CD8-positive, alpha-beta memory T cell (primary cell): ENCODE data around the gene H6PD. TPM values are rescaled to one million over a fixed set of nuclear protein-coding genes. Genes with fewer than 3 reads are reported as not detected.

Source experiments
- CTCF ChIA-PET: fragments of 350-600 bp; sonication (Branson Sonifier 250); formaldehyde crosslinking; loops from one replicate; lab custom pipeline; 2021; ENCODE audit warnings: antibody characterized with exemption; lab: Charles Lee
- POLR2A ChIA-PET: fragments of 350-600 bp; sonication (Branson Sonifier 250); formaldehyde crosslinking; loops from one replicate; lab custom pipeline; 2021; ENCODE audit warnings: antibody characterized with exemption; lab: Charles Lee
- DNase-seq, 5 donors: peaks; one replicate each; pipeline versions ENCODE4 v3.0.0 to v3.0.0-alpha.2; 2020 to 2022; ENCODE audit warnings: mixed read lengths in 1 of 5
- H3K27ac ChIP-seq: one replicate; pipeline ENCODE4 v1.7.0; 2013; ENCODE audit warnings: low read depth, mild to moderate bottlenecking, low read length, moderate library complexity
- H3K27me3 ChIP-seq: 2 replicates; pipeline ENCODE4 v1.7.0; 2013; ENCODE audit warnings: low read length, mild to moderate bottlenecking; ENCODE audit not compliant: insufficient read depth, poor library complexity, severe bottlenecking
- H3K36me3 ChIP-seq: 2 replicates; pipeline ENCODE4 v1.7.0; 2013; ENCODE audit warnings: mild to moderate bottlenecking, low read length, moderate library complexity; ENCODE audit not compliant: insufficient read depth
- H3K4me1 ChIP-seq: 2 replicates; pipeline ENCODE4 v1.7.0; 2013; ENCODE audit warnings: mild to moderate bottlenecking, low read length, moderate library complexity; ENCODE audit not compliant: insufficient read depth
- H3K4me3 ChIP-seq: 2 replicates; pipeline ENCODE4 v1.7.0; 2013; ENCODE audit warnings: mild to moderate bottlenecking, low read length
- H3K9me3 ChIP-seq: 2 replicates; pipeline ENCODE4 v1.7.0; 2013; ENCODE audit warnings: mild to moderate bottlenecking, low read length
- H3K27ac Mint-ChIP-seq, 8 donors: one replicate each; pipeline ENCODE4 v1.8.0; 2020 to 2021; ENCODE audit warnings: mixed read lengths in 8 of 8, mild to moderate bottlenecking in 6 of 8, inconsistent platforms in 3 of 8, moderate library complexity in 3 of 8
- H3K27me3 Mint-ChIP-seq, 2 donors: one replicate each; pipeline ENCODE4 v1.8.0; 2020 to 2021; ENCODE audit warnings: mixed read lengths in 2 of 2, mild to moderate bottlenecking in 1 of 2, moderate library complexity in 1 of 2
- H3K36me3 Mint-ChIP-seq, 3 donors: one replicate each; pipeline ENCODE4 v1.8.0; 2020 to 2021; ENCODE audit warnings: mixed read lengths in 3 of 3, inconsistent platforms in 1 of 3, mild to moderate bottlenecking in 1 of 3
- H3K4me1 Mint-ChIP-seq, 3 donors: one replicate each; pipeline ENCODE4 v1.8.0; 2020 to 2021; ENCODE audit warnings: mixed read lengths in 3 of 3, inconsistent platforms in 1 of 3, mild to moderate bottlenecking in 1 of 3
- H3K4me3 Mint-ChIP-seq, 7 donors: one replicate each; pipeline ENCODE4 v1.8.0; 2020 to 2021; ENCODE audit warnings: mixed read lengths in 7 of 7, mild to moderate bottlenecking in 6 of 7, moderate library complexity in 4 of 7, inconsistent platforms in 2 of 7
- H3K9me3 Mint-ChIP-seq, 5 donors: one replicate each; pipeline ENCODE4 v1.8.0; 2020 to 2022; ENCODE audit warnings: mixed read lengths in 5 of 5, mild to moderate bottlenecking in 3 of 5, moderate library complexity in 2 of 5, inconsistent platforms in 1 of 5
- polyA plus RNA-seq: library from polyadenylated mRNA; unstranded; fragments of 300-500 nt; fragmentation: Illumina TruSeq; gene quantifications from one replicate; pipeline ENCODE4 v1.2.3, GENCODE V29; 2021
- total RNA-seq, 2 experiments: library from RNA; stranded (reverse); gene quantifications; one replicate each; pipeline ENCODE4 v1.2.3, GENCODE V29; 2021

The H6PD gene
- total and polyA plus RNA-seq, 3 experiments from 2014 or later: 7.8 to 11.6 (median 7.9) TPM

DNA sequence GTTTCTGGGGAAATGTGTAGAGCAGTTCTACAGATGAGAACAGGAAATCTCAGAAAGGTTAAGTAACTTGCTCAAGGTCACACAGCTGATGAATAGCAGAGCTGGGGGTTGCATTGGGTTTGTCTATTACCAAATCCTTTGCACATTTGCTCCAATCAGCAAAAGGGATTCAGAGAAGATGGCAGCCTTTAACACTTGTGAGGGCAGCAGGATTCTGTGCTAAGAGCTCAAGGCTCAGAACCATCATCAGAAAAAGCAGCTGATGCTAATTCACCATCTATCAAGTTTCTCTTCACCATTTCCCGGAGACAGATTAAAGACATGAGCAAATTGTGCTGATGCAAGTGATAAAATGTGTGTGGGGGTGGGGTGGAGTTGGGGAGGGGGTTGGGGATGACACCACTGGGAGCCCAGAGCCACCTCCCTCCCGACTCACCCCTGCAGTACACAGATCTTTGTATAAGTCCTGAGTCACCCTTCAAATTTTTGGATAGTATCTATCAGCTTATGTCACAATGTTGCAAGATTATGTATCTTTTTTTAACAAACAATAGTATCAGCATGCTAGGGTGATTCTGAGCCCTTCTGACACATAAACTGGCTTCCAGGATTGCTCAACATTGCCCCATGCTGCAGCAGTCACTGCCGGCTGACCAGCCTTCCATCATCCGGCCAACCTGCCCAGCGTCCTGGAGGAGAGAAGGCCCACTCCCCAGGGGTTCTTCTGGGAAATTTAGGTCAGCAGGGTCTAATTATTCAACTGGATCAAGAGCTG is 55.3 kb downstream of the H6PD start:
- Mint-ChIP-seq H3K27me3 (peaks cover 0 to 3% of the 10 kb centered on the region in 2 donors), H3K4me3 (peak overlapping the region in 2 of 7 donors; percentile 12 to 57), H3K4me1 (peaks cover 11 to 28% (median 21%) of the 10 kb centered on the region in 3 donors), H3K27ac (peak overlapping the region in 1 of 8 donors; percentile 40), H3K36me3 (peaks cover 0 to 5% (median 0%) of the 10 kb centered on the region in 3 donors), H3K9me3 (peaks cover 6 to 32% (median 24%) of the 10 kb centered on the region in 5 donors)
- no peaks in the 10 kb centered on the region for H3K27me3 ChIP-seq
- DNase-seq: no peak
- peaks cover 6% of the 10 kb centered on the region for H3K9me3 ChIP-seq
- H3K4me1 ChIP-seq: peaks cover 23% of the 10 kb centered on the region
- H3K27ac ChIP-seq: no peak overlapping the region
- H3K36me3 ChIP-seq: no peaks in the 10 kb centered on the region
- POLR2A ChIA-PET: interaction anchor here (0.8 to 1.4 kb wide), 3 partner anchors 166 to 203 kb away, joined by 3 read pairs; no protein-coding TSS in a partner anchor
- H3K4me3 ChIP-seq: no peak overlapping the region
- CTCF ChIA-PET: interaction anchor here (0.8 to 4.1 kb wide), 19 partner anchors 14 to 300 kb away, joined by 3 to 54 read pairs (median 5); no protein-coding TSS in a partner anchor

DNA sequence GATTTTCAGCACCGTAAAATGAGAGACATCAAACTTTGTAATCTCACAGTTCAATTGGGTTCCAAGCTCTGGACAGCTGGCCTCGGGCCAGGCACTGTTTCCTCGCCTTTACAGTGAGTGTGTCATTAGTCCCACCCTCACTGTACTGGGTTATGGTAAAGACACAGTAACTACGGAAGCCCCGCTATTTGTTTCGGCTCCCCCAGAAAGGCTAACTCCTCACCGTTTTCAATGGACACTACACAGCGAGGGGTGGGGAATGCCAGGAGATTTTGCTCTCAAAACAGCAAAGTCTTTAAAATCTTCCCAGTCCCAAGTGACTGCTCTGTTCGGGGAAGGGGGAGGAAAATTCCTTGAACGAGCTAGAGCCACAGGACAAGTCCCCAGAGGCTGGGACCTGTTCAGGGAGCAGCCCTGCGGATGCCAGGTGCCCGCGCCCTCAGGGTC is 57.4 kb downstream of the H6PD start:
- POLR2A ChIA-PET: interaction anchor here (0.6 kb wide), 1 partner anchor 57 kb away, joined by 3 read pairs; no protein-coding TSS in a partner anchor
- CTCF ChIA-PET: interaction anchor here (0.9 to 4.1 kb wide), 4 partner anchors 25 to 200 kb away, joined by 3 to 54 read pairs (median 27); no protein-coding TSS in a partner anchor
- Mint-ChIP-seq H3K4me1 (peaks cover 2 to 22% (median 13%) of the 10 kb centered on the region in 3 donors), H3K9me3 (peaks cover 6 to 18% (median 15%) of the 10 kb centered on the region in 5 donors), H3K36me3 (no peaks in the 10 kb centered on the region), H3K27ac (peak overlapping the region in 2 of 8 donors; percentile 36 to 43), H3K4me3 (peak overlapping the region; percentile 64 to 87 (median 79)), H3K27me3 (peaks cover 0 to 3% of the 10 kb centered on the region in 2 donors)
- no peak for DNase-seq
- Histone ChIP-seq H3K9me3 (peaks cover 6% of the 10 kb centered on the region), H3K36me3 (no peaks in the 10 kb centered on the region), H3K4me1 (peaks cover 26% of the 10 kb centered on the region), H3K4me3 (no peak overlapping the region), H3K27me3 (no peaks in the 10 kb centered on the region), H3K27ac (no peak overlapping the region)

DNA sequence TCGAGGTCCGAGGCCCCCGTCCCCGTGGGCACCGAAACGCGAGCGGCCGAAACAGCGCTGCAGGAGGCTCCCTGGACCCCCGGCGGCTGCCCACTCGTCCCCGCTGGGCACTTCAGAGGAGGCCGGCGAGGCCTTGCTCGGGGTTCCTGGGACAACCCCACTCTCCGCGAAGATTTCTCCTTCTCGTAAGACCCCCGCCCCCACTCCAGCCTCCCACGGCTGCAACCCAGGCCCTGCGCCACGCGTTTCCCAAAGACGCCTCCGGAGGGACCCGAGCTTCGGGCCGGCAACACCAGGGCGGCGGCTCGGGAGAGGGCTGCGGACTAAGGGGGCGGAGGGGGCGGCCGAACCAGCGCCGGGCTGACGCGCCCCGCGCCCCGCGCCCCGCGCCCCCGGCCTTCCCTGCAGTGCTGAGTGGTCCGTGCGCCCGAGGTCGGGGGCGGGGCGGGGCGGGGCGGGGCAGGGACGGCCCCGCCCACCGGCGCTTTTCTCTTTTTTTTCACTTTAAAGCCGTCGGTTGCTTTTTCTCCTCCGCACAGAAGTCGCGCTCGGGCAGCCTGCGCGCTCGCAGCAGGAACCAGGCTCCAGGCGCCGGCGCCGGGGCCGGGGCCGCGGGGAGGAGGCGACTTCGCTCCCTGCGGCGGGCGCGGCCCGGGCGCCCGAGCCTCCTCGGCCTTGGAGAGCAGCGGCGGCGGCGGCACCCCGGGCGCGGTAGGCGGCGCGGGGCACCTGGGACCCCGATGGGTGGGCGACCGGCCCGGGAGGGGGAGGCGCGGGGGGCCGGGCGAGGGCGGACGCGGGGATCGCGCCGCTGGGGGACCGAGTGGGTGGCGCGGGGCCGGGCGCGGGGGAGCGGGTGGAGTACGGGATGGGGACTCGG is 58.0 kb downstream of the H6PD start, which contains the start of gene SPSB1:
Gene SPSB1, plus strand, starts transcription at position 534 of the 880 bp plus-strand sequence. CDS start 62,998 bp downstream, outside the sequence.
- Histone ChIP-seq H3K4me3 (peak within 1 kb of the TSS; percentile 66), H3K9me3 (peaks cover 6% of the 10 kb centered on the region), H3K4me1 (peaks cover 26% of the 10 kb centered on the region), H3K36me3 (no peaks in the 10 kb centered on the region), H3K27me3 (no peaks in the 10 kb centered on the region), H3K27ac (no peak within 1 kb of the TSS)
- peaks cover 0 to 2% of the 10 kb centered on the region in 2 donors for H3K27me3 Mint-ChIP-seq
- H3K4me3 Mint-ChIP-seq: peak within 1 kb of the TSS; percentile 64 to 87 (median 79)
- no peaks in the 10 kb centered on the region for H3K36me3 Mint-ChIP-seq
- peaks cover 6 to 12% (median 10%) of the 10 kb centered on the region in 5 donors for H3K9me3 Mint-ChIP-seq
- DNase-seq: peak; percentile 36 to 70 (median 51)
- ChIA-PET CTCF (interaction anchor here (1.2 to 4.1 kb wide), 3 partner anchors 28 to 199 kb away, joined by 3 to 54 read pairs (median 51); no protein-coding TSS in a partner anchor), POLR2A (interaction anchor here (0.6 kb wide), 1 partner anchor 57 kb away, joined by 3 read pairs; no protein-coding TSS in a partner anchor)
- peak within 1 kb of the TSS in 2 of 8 donors; percentile 36 to 43 for H3K27ac Mint-ChIP-seq
- H3K4me1 Mint-ChIP-seq: peaks cover 4 to 25% (median 13%) of the 10 kb centered on the region in 3 donors

DNA sequence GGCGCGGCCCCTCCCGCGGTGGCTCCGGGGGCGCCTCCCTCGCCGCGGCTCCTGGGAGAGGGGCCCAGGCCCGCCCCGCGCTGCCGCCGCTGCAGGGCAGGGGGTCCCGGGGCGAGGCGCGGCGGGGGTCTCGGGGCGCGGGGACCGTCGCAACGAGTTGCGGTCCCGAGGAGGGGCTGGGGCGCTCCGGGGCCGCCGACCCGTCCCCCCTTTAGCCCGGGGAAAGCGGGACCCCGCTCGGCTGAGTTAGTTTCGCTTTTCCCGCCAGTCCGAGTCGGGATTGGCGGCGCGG is 58.6 kb downstream of the H6PD start:
- POLR2A ChIA-PET: no interaction called here
- H3K4me3 ChIP-seq: no peak overlapping the region
- no peak overlapping the region for H3K27ac ChIP-seq

DNA sequence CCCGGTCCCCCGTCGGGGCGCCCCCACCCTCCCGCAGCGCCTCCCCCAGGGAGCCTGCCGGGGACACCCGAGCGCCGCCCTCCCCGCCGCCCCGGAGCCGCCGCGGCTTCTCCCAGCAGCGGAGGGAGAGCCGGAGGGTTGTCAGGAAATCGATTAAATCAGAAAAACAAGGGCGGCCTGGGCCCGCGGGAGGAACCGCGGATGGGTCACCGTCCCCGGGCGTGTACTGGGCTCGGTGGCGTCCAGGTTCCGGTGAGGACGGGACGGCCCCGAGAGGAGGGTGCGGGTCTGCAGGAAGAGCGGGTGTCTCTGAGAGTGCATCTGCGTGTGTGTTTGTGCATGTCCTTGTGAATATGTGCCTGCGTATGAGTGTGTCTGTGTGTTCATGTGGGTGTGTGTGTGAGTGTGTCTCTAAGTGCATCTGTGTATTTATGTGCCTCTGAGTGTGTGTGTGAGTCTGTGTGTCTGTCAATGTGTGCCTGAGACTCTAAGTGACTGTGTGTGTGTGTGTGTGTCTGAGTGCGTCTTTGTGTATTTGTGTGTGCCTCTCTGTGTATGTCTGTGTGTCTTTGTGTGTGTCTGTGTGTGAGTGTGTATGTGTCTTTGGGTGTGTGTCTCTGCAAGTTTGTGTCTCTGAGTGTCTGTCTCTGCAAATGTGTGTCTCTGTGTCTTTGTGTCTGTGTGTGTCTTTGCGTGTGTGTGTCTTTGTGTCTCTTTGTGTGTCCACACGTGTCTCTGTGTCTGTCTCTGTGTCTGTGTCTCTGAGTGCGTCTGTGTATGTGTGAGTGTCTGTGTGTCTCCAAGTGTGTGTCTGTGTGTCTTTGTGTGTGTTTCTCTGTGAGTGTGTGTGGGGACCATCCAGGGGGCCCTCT is 59.2 kb downstream of the H6PD start:
- H3K27ac ChIP-seq: no peak overlapping the region
- H3K4me3 ChIP-seq: peak overlapping the region; percentile 66
- POLR2A ChIA-PET: no interaction called here
- Mint-ChIP-seq H3K27ac (no peak overlapping the region), H3K27me3 (no peaks in the 10 kb centered on the region), H3K9me3 (peaks cover 3 to 5% (median 3%) of the 10 kb centered on the region in 5 donors), H3K4me3 (no peak overlapping the region), H3K36me3 (no peaks in the 10 kb centered on the region), H3K4me1 (peaks cover 4 to 27% (median 13%) of the 10 kb centered on the region in 3 donors)
- no peaks in the 10 kb centered on the region for H3K36me3 ChIP-seq
- no peaks in the 10 kb centered on the region for H3K9me3 ChIP-seq
- DNase-seq: peak; percentile 28 to 58 (median 37)
- no peaks in the 10 kb centered on the region for H3K27me3 ChIP-seq
- H3K4me1 ChIP-seq: peaks cover 26% of the 10 kb centered on the region
- CTCF ChIA-PET: no interaction called here

More for the DNA sequence above, 58.6 kb downstream of the H6PD start:
- Histone ChIP-seq H3K27me3 (no peaks in the 10 kb centered on the region), H3K36me3 (no peaks in the 10 kb centered on the region), H3K9me3 (peaks cover 3% of the 10 kb centered on the region), H3K4me1 (peaks cover 26% of the 10 kb centered on the region)
- no peak for DNase-seq
- Mint-ChIP-seq H3K4me1 (peaks cover 4 to 27% (median 13%) of the 10 kb centered on the region in 3 donors), H3K36me3 (no peaks in the 10 kb centered on the region), H3K4me3 (no peak overlapping the region), H3K27me3 (no peaks in the 10 kb centered on the region), H3K9me3 (peaks cover 5 to 7% (median 7%) of the 10 kb centered on the region in 5 donors), H3K27ac (no peak overlapping the region)
- CTCF ChIA-PET: no interaction called here

DNA sequence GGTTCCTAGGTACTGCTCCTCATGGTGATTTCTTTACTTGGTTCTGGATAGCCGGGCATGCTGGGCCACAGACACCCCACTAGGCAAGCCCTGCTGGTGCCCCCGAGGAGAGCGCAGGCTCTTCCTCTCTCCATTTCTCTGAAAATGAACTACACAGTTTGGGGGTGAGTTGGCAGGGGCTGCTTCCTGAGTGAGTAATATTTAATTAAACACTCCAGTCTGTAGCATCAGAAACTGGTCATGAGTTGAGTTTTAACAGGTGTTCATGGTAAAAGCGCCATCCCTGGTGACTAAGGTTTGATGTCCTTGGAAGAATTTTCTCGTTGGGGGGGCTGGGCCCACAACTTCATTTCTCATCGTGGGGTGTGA is 59.8 kb downstream of the H6PD start:
- Histone ChIP-seq H3K9me3 (no peaks in the 10 kb centered on the region), H3K4me3 (peak overlapping the region; percentile 66), H3K27me3 (no peaks in the 10 kb centered on the region), H3K4me1 (peaks cover 25% of the 10 kb centered on the region), H3K36me3 (no peaks in the 10 kb centered on the region), H3K27ac (no peak overlapping the region)
- ChIA-PET CTCF (no interaction called here), POLR2A (no interaction called here)
- H3K4me3 Mint-ChIP-seq: no peak overlapping the region
- H3K27ac Mint-ChIP-seq: no peak overlapping the region
- no peaks in the 10 kb centered on the region for H3K36me3 Mint-ChIP-seq
- no peaks in the 10 kb centered on the region for H3K27me3 Mint-ChIP-seq
- DNase-seq: no peak
- H3K9me3 Mint-ChIP-seq: no peaks in the 10 kb centered on the region
- peaks cover 4 to 27% (median 13%) of the 10 kb centered on the region in 3 donors for H3K4me1 Mint-ChIP-seq
